Progenitor cell of endocrine pancreas (in vitro differentiated cells): ENCODE results near the gene SBK2. TPM values are rescaled to one million over a fixed set of nuclear protein-coding genes. Genes with fewer than 3 reads are reported as not detected.
"Not testable (repeated sequence)": the region's sequence is repeated elsewhere in the genome, so short reads cannot be mapped to it uniquely, and the experiment has no call there.

Source experiments
- DNase-seq: peaks from one replicate; pipeline ENCODE4 v3.0.0; 2021; ENCODE audit warnings: low spot score; ENCODE audit not compliant: unreplicated experiment
- H3K27ac Mint-ChIP-seq: 2 replicates; pipeline ENCODE4 v1.8.0; 2021; ENCODE audit warnings: mild to moderate bottlenecking, moderate library complexity, mixed read lengths
- H3K27me3 Mint-ChIP-seq: 2 replicates; pipeline ENCODE4 v1.8.0; 2021; ENCODE audit warnings: mixed read lengths
- H3K36me3 Mint-ChIP-seq: 2 replicates; pipeline ENCODE4 v1.8.0; 2022; ENCODE audit warnings: mixed read lengths; ENCODE audit not compliant: insufficient read depth
- H3K4me1 Mint-ChIP-seq: 2 replicates; pipeline ENCODE4 v1.8.0; 2021; ENCODE audit warnings: low read depth, mixed read lengths
- H3K4me3 Mint-ChIP-seq: 2 replicates; pipeline ENCODE4 v1.8.0; 2021; ENCODE audit warnings: low read depth, mild to moderate bottlenecking, moderate library complexity, mixed read lengths
- H3K9me3 Mint-ChIP-seq: 2 replicates; pipeline ENCODE4 v1.8.0; 2021; ENCODE audit warnings: low read depth, mixed read lengths
- total RNA-seq: library from RNA; stranded (reverse); gene quantifications from 2 replicates; pipeline ENCODE4 v1.2.1, GENCODE V29; 2021
- TF ChIP-seq, protein P1 (sequence below): fragments of 200-600 bp; sonication (generic); IDR thresholded peaks from one replicate; pipeline ENCODE4 v1.5.0; 2021; ENCODE audit warnings: antibody characterized with exemption, mild to moderate bottlenecking; ENCODE audit not compliant: unreplicated experiment

Gene SBK2
- total RNA-seq, 1 donor from 2014 or later = 2.3 TPM

DNA sequence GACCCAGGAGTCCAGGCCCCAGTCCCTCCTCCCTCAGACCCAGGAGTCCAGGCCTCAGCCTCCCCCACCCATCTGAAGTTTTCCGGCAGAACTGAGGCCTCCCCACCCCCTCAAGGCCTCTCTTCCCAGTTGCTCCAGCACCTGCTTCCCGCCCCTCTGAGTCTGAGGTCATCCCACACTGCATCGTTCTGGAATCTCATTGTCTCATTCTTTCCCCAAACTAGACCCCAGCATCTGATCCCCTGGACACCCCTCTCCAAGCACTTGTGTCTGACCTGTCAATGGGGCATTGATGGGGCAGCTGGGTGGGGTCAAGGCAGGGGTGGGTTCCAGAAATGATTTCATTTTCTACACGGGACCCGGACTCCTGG lies 793 bp upstream of the SBK2 start:
- Mint-ChIP-seq H3K27ac (no peak overlapping the region), H3K36me3 (no peaks in the 10 kb centered on the region), H3K9me3 (no peaks in the 10 kb centered on the region), H3K27me3 (peaks cover 5% of the 10 kb centered on the region), H3K4me1 (no peaks in the 10 kb centered on the region), H3K4me3 (no peak overlapping the region)
- DNase-seq = no peak
- TF ChIP-seq, protein P1, sequence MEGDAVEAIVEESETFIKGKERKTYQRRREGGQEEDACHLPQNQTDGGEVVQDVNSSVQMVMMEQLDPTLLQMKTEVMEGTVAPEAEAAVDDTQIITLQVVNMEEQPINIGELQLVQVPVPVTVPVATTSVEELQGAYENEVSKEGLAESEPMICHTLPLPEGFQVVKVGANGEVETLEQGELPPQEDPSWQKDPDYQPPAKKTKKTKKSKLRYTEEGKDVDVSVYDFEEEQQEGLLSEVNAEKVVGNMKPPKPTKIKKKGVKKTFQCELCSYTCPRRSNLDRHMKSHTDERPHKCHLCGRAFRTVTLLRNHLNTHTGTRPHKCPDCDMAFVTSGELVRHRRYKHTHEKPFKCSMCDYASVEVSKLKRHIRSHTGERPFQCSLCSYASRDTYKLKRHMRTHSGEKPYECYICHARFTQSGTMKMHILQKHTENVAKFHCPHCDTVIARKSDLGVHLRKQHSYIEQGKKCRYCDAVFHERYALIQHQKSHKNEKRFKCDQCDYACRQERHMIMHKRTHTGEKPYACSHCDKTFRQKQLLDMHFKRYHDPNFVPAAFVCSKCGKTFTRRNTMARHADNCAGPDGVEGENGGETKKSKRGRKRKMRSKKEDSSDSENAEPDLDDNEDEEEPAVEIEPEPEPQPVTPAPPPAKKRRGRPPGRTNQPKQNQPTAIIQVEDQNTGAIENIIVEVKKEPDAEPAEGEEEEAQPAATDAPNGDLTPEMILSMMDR = no peak

DNA sequence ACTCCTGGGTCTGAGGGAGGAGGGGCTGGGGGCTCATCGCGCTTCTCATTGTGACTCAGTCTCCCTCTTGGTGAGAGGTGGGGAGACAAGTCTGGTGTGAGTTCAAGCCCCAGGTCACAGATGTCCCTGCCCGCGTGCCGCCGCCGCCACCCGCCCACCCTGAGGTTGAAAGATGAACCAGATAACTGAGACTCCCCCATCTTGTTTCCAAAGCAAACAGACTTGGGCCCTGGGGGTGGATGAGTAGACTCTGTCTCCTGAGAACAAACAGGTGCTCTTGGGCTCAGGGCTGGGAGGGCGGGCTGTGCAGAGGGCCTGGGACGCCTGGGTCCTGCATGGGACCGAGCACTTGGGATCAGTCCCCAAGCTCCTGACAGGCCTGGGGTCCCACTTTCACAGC lies 567 bp downstream of the SBK2 start:
- no peak overlapping the region for H3K27ac Mint-ChIP-seq
- H3K27me3 Mint-ChIP-seq = no peaks in the 10 kb centered on the region
- H3K4me3 Mint-ChIP-seq = no peak overlapping the region
- TF ChIP-seq, protein P1 = no peak
- DNase-seq = no peak
- H3K4me1 Mint-ChIP-seq = no peaks in the 10 kb centered on the region
- H3K36me3 Mint-ChIP-seq = no peaks in the 10 kb centered on the region
- no peaks in the 10 kb centered on the region for H3K9me3 Mint-ChIP-seq

DNA sequence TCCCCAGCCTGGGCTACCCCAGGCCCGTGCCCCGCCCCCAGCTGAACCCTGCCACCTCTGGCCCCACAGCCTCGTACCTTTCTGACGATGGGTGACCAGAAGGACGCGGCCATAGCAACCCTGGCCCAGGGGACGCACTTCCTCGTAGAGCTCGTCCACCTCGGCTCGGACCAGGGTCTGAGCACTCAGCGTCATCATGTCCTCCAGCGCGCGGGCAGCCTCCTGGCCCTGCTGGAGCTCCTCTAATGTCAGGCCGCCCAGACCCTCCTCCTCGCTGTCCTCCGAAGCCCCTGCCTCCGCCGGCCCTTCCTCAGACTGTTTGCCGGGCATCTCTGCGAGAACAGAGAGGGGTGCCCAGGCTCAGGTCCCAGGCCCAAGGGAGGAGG lies 975 bp downstream of the SBK2 start:
- no peaks in the 10 kb centered on the region for H3K36me3 Mint-ChIP-seq
- no peak overlapping the region for H3K4me3 Mint-ChIP-seq
- TF ChIP-seq, protein P1 = no peak
- H3K27me3 Mint-ChIP-seq = no peaks in the 10 kb centered on the region
- DNase-seq = no peak
- no peaks in the 10 kb centered on the region for H3K4me1 Mint-ChIP-seq
- H3K27ac Mint-ChIP-seq = no peak overlapping the region
- no peaks in the 10 kb centered on the region for H3K9me3 Mint-ChIP-seq

DNA sequence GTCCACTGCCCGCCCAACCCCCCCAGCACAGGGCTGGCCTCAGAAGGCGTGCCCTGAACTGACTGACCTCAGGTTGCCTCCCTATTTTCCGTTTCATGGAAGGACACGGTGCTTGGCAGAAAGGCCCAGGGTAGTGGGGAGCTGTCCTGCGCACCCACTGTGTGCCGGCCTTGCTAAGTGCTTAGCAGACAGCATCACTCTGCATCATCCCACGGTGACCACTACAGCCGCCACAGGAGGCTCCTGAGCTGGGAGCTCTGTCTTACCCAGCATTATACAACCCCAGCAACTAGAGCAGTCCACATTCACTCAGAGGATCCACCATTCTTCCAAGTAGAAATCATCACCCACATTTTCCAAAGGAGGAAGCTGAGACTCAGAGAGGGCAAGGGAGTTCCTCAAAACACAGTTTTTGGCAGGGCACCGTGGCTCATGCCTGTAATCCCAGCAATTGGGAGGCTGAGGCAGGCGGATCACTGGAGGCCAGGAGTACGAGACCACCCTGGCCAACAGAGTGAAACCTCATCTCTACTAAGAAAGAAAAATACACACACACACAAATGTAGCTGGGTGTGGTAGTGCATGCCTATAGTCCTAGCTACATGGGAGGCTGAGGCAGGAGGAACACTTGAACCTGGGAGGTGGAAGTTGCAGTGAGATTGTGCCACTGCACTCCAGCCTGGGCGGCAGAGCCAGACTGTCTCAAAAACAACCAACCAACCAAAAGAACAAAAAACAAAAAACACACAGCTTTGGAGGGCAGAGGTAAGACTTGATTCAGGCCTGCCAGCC lies 1.6 kb downstream of the SBK2 start:
- no peaks in the 10 kb centered on the region for H3K9me3 Mint-ChIP-seq
- DNase-seq = no peak
- no peaks in the 10 kb centered on the region for H3K27me3 Mint-ChIP-seq
- no peaks in the 10 kb centered on the region for H3K36me3 Mint-ChIP-seq
- no peak overlapping the region for H3K4me3 Mint-ChIP-seq
- no peak overlapping the region for H3K27ac Mint-ChIP-seq
- TF ChIP-seq, protein P1 = no peak
- no peaks in the 10 kb centered on the region for H3K4me1 Mint-ChIP-seq

DNA sequence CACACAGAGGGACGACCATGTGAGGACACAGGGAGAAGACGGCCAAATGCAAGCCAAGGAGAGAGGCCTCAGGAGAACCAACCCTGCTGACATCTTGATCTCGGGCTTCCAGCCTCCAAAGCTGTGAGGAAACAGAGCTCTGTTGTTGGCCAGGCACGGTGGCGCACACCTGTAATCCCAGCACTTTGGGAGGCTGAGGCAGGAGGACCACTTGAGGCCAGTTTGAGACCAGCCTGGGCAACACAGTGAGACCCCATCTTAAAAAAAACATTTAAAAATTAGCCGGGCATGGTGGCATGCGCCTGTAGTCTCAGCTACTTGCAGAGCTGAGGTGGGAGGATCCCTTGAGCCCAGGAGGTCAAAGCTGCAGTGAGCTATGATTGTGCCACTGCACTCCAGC lies 2.7 kb downstream of the SBK2 start:
- not testable (repeated sequence) for H3K27ac Mint-ChIP-seq, H3K36me3 Mint-ChIP-seq, H3K4me3 Mint-ChIP-seq, H3K9me3 Mint-ChIP-seq, DNase-seq, H3K4me1 Mint-ChIP-seq, H3K27me3 Mint-ChIP-seq

DNA sequence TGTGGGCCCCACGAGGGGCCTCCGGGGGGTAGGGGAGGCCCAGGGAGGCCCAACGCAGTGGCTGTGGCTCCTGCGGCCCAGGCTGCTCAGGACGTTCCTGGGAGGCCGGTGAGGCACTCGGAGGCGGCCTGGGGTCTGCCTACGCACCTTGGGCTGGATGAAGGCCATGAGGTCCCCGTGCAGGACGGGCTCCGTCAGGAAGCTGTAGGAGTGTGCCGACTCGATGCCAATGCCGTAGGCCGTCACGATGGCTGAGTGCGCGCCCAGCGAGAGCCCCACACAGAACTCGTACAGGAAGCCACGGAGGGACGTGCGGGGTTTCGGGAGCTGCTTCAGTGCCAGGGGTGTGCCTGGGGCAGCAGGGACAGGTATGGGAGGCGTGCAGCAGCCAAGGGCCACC lies 5.9 kb downstream of the SBK2 start:
- no peak for DNase-seq
- TF ChIP-seq, protein P1 = no peak
- Mint-ChIP-seq H3K36me3 (no peaks in the 10 kb centered on the region), H3K4me1 (no peaks in the 10 kb centered on the region), H3K27ac (no peak overlapping the region), H3K4me3 (no peak overlapping the region), H3K9me3 (no peaks in the 10 kb centered on the region), H3K27me3 (no peaks in the 10 kb centered on the region)
